Inflammatory macrophage (primary cell): ENCODE measurements around the gene SPAG9.
"Not testable (repeated sequence)": the region's sequence is repeated elsewhere in the genome, so short reads cannot be mapped to it uniquely, and the experiment has no call there.

Experiments
- DNase-seq, 2 donors: peaks; one replicate each; pipeline ENCODE4 v3.0.0-alpha.2; 2020 to 2022

The SPAG9 gene

DNA sequence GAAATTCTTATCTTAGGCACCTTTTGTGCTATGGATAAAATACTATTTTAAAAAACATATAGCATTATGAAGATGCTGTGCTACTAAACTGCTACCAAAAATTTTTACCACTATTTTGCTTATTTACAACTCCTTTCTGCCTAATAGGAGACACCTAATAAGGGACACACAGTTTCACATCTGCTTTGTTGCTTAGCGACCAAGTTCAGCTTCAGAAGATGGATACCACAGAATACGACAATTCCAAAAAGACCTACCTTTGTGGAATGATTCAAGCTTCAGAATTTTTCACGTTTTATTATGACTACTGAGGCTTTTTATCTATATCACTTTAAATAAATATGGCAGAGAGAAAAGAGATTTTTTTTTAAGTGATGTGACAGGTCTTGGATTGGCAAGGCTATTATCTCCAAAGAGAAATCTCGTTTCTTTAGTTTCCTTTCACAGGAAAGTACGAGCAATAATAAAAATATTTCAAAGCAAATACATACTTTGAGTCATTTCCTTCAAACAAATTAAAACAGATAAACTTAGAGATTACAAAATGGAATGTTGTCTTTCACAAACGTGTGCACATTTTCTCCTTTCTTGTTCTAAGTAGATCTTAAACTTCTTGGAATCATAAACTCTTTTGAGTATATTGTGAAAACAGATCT, 35.4 kb downstream of the SPAG9 start:
- no peak for DNase-seq

DNA sequence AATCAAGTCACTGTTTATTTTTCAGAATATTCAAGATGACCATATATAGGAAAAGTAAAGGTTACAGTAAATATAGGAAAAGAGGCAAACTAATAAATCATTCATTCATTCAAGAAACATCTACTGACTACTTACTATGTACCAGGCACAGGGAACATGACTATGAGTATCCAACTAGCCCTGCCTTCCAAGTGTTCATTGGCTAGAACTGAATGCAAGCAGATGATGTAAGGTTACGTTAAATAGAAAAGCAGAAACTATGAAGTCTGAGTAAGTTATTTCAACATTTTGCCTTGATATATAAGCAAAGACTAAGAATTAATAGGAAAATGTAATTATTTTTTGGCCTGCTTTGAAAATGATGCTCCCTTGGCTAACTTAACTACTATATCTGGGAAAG, 36.7 kb downstream of the SPAG9 start:
- DNase-seq: peak; percentile 18 to 46

DNA sequence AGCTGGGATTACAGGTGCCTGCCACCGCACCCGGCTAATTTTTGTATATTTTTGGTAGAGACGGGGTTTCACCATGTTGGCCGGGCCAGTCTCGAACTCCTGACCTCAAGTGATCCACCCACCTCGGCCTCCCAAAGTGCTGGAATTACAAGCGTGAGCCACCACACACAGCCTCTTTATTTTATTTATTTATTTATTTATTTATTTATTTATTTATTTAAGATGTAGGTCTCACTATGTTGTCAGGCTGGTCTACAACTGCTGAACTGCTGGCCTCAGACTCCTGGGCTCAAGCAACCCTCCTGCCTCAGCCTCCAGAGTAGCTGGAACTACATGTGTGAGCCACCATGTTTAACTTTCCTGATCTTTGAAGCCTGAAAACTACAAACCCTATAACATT, 37.3 kb downstream of the SPAG9 start:
- DNase-seq: not testable (repeated sequence)

DNA sequence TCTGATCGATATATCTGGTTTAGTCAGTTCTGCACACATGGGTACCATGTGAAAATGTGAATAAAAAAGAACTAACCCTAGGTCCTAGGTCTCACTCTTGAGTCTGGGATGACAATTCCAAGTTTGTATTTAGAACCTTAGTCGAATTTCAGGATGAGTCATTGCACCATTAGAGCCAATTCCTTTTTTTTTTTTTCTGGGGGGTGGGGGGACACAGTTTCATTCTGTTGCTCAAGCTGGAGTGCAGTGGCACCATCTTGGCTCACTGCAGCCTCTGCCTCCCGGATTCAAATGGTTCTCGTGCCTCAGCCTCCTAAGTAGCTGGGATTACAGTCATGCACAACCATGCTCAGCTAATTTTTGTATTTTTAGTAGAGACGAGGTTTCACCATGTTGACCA, 41.6 kb downstream of the SPAG9 start:
- DNase-seq: peak; percentile 29 to 34

DNA sequence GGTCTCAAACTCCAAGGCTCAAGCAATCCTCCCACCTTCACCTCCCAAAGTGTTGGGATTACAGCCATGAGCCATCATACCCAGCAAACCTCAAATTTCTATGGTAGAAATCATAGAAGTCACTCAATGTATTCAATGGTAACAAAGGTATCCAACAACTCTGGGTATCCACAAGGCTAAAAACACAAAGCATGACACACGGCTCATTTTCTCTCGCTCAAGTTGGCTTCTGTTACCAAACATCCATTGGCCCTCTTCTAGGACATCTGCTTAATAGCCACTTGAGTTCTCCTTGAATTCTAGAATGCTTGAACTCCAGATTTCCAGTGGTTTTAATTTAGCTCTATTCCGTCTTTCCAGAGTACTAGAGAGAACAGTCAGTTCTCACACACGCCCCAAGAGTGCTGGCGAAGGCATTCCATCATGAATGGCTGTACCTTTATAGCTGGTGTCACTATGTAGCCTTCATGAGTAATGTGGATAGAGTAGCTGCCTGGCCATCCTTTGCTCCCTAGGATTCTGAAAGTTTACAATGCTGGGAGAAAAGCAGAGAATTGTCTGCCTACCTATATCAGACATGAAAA, 42.6 kb downstream of the SPAG9 start:
- no peak for DNase-seq

- no peak for DNase-seq
These were observed 43.8 kb downstream of the SPAG9 start for GRCh38 chr17:51076821-51077220.

- DNase-seq: peak in 1 of 2 donors; percentile 52
These were observed 49.1 kb downstream of the SPAG9 start for GRCh38 chr17:51071556-51071955.

DNA sequence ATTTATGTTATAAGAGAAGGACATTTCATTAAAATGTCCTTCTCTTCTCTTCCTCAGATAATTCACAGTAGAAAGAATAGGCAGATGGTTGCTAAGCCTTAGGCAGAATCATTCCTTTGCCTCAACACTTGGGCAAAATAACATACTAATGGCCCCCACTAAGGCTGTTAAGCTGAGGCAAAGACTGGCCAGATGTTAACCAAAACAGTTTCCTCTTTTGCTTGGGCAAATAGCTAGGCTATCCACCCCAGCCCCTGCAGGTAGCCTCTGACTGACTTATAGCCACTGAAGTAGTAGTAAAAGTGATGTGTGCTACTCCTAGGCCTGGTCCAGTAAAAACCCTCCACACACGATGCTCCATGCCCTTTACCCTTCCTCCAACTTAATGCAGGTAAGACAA, 55.2 kb downstream of the SPAG9 start:
- peak in 1 of 2 donors; percentile 5 for DNase-seq

DNA sequence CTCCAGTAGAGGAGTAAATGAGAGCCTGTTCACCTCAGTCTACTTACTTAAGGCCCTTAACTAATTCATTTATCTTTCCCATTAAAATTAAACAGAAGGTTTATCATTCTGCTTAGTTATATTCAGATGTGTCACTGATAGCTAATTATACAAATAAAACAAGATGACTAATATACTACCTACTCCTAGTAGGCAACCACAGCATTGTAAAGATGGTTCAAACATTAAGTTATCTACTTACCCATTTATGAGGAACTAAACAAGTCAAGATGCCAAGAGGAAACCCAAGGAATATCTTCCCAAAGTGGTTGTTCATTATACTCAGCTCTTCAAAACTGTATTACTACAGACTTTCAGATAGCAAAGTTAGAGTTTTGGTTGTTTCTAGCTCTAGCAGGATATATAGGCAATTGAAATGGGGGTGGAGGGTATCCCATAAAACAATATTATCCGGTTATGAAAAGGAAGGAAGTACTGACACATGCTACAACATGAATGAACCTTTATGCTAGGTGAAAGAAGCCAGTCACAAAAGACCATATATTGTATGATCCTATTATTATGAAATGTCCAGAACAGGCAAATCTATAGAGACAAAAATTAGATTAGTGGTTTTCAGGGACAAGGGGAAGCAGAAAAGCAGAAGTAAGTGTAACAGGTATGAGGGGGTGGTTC, 56.5 kb downstream of the SPAG9 start:
- DNase-seq: no peak

- no peak for DNase-seq
These were observed 60.3 kb downstream of the SPAG9 start for GRCh38 chr17:51060396-51060795.

DNA sequence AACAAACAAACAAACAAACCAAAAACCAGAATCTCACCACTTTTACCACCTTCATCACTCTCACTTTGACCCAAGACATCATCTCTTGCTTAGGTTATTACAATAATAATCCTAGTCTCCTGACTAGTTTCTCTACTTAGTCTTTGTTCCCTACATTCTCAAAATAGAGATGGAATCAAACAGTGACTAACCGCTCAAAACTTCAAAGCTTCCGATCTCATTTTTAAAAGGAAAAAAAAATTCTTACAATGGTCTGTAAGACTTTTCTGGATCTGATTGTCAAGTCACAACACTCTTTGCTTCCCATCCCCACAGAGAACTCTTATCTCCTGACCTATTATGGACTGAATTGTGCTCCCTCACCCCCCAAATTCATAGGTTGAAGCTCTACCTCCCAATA, 60.9 kb downstream of the SPAG9 start:
- DNase-seq: no peak

- DNase-seq: no peak
These were observed 63.1 kb downstream of the SPAG9 start for GRCh38 chr17:51057534-51057933.

DNA sequence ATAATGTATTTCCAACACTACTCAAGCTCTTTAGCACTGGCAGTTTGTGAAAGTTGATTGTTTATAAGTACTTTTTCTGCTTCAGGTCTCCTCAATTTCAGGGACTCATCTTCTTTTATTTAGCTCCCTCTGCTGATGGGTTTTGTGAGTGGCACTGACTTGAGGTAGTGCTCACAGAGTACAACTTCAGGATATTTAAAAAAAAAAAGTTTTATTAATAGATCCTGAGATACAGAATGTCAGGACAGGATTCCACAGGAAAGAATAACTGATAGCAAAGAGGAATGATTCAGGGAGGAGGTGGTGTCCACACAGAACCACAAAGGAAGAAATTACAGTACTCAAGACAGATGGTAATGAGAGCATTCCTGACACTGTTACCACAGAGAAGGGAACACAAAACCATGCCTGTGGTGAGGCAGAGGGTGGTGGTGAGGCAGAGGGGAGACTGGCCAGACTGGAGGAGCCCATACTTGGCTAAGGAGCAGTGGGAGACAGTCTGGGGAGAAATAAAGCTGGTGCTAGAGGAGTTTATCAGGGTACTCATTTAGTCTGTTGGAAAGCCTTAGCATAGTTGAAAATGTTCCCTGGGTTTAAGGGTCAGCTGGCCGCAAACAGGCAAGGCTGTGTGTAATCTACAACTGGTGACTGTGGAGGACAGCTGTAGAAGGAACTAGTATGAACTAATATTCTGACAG, 63.7 kb downstream of the SPAG9 start:
- DNase-seq: peak; percentile 20 to 29

- no peak for DNase-seq
These were observed 65.9 kb downstream of the SPAG9 start for GRCh38 chr17:51054748-51055147.

GRCh38 chr17:51052235-51052634, 68.4 kb downstream of the SPAG9 start:
- no peak for DNase-seq

DNA sequence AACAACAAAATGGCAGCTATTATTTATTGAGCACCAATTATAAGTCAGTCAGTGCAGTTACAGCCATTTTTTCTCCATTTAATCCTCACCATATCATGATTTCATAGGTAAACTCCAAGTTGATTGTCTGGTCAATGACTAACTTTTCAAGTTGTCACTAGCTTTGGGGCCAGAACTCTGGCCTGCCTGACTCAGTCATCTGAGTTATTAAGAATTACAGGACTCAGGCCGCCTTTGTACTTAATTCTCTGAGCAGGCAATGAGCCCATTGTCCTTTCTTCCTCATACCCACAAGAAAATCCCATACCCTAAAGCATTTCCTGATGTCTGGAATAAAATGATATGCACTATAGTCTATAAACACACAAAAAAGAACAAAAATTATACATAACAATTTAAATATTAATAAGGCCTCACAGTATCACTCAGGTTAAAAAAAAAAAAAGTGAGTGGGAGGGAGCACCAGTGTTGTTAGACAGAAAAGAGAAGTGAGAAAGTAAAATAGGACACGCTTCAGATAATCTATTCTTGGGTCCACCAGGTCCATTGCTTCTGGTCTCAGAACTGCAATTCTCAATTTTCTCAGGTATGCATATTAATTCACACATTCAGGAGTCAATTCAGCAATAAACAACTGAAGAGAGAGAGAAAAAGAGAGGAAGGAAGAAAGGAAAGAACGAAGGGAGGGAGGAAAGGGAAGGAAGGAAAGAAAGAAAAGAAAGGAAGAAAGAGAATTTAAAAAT, 70.2 kb downstream of the SPAG9 start:
- DNase-seq: peak; percentile 9 to 40

GRCh38 chr17:51046514-51047384, 73.9 kb downstream of the SPAG9 start:
- no peak for DNase-seq

- DNase-seq: no peak
These were observed 74.6 kb downstream of the SPAG9 start for GRCh38 chr17:51046046-51046445.

DNA sequence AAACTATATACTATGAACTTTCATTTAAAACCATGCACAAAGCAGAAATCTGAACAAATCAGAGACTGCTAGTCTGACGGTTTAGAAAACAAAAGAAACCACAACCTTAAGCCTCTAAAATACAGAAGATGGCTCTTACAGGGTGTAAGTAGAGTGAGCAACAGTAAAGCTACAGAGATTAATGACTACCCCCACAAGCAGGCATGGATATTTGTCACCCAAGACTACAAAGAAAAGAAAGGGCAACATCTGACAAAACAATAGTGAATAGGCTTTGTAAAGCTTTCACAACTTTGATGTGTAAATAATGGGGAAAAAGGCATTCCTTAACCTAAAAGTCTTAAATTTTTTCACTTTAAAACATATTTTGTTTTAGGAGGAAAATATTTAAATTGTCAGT, 75.0 kb downstream of the SPAG9 start:
- DNase-seq: no peak

- DNase-seq: no peak
These were observed 75.7 kb downstream of the SPAG9 start for GRCh38 chr17:51044976-51045375.

- no peak for DNase-seq
These were observed 84.6 kb downstream of the SPAG9 start for GRCh38 chr17:51036084-51036483.

- no peak for DNase-seq
These were observed 85.2 kb downstream of the SPAG9 start for GRCh38 chr17:51035431-51035830.
